ENCODE measurements around the gene MIEN1.
A peak's percentile ranks its signal among the peaks of the same experiment; 100 is the strongest.
"Not testable (repeated sequence)": the region's sequence is repeated elsewhere in the genome, so short reads cannot be mapped to it uniquely, and the experiment has no call there.

Gene MIEN1

DNA sequence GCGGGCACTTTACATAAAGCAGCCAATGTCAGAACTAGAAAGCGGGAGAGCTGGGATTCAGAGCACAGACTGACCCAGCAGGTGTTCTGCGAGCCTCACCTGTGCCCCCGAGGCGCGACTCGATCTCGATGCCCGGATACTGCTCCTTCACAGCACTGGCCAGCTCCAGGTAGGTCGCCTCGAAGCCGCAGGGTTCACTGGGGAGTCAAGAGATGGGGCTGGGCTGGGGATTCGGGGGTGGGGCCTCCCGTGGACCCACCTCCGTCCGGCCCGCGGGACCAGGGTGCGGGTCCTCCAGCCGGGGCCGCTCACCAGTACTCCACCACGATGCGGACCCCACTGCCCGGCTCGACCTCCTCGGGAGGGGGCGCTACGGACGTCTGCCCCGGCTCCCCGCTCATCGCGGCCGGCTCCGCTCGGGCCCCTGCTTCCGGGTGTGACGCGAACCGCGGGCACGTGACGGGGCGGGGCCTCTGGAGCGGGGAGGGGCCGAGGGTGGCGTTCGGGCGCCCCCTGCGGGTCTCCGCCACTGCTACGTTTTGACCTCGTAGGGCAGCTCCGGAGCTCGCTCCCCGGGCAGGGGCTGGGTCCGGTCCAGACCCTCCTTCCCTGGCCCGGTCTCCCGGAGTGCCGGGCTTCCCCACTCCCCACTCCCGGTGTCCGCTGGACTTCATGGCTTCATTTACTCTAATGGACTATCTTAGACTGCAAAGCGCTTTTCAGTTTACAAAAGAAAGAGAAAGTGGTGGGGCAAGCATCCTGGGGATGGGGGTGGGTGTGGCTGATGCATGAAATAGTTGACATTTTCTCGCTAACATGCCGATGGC lies at the start of gene MIEN1:
TSS of gene MIEN1 (minus strand) at position 438 of the 827 bp plus-strand sequence. CDS start at position 401, 37 bp downstream.
- peak; percentile 88 for DNase-seq

- no peak for DNase-seq
These were observed 47.4 kb upstream of the MIEN1 start for GRCh38 chr17:39777534-39778365.

DNA sequence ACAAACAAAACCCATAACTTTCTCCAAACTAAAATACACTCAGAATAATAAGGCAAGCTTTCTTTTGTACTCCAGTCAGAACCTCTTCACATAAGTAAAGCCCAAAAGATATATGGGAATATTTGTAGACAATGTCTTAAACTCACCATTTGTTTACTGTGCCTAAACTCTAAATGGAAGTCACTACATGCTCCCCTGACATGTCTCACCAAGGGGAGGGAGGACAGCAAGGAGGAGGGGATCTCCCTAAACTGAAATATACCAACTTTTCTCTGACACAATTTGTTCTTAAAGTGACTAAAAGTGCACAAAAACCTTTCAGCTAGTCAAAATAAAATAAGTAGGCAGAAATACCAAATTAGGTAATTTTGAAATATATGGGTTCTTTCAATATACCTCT lies 45.9 kb upstream of the MIEN1 start:
- DNase-seq, result no peak

GRCh38 chr17:39775031-39775430 lies 44.7 kb upstream of the MIEN1 start:
- no peak for DNase-seq

DNA sequence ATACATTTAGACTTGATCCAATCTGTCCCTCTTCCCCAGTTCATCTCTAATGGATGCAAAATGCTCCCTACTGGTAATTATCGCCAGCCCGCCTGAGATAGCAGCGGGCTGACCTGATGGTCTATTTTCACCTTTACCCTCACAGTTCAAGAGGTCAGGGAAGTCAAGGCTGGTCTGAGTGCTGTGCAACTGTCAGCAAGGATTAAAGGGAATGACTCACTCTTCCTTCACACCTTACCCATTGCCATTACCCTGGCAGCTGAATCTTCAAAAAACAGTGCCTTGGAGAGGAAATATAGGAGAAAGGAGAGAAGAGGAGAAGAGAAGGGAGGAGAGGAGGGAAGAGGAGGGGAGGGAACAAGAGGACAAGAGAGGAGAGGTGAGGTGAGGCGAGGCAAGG lies 43.7 kb upstream of the MIEN1 start:
- no peak for DNase-seq

GRCh38 chr17:39772987-39773934 lies 42.9 kb upstream of the MIEN1 start:
- DNase-seq, result no peak

DNA sequence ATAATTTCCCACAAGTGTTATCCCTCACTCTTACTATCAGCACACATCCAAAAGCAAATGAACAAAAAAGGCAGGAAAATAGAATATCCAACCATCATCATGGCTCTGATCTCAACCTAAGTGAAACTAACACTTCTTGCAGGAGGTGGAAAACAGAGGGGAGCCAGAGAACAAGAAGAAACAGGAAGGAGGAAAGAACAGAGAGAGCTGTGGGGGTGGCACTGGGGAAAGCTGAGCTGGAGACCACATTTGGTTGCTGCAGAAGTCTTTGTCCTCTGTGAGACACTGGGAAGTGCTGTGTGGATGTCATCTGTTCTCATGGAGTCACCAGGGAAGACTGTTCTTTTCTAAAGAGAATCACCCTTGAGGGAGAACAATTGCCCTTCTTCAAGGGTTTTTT lies 42.1 kb upstream of the MIEN1 start:
- DNase-seq, result no peak

DNA sequence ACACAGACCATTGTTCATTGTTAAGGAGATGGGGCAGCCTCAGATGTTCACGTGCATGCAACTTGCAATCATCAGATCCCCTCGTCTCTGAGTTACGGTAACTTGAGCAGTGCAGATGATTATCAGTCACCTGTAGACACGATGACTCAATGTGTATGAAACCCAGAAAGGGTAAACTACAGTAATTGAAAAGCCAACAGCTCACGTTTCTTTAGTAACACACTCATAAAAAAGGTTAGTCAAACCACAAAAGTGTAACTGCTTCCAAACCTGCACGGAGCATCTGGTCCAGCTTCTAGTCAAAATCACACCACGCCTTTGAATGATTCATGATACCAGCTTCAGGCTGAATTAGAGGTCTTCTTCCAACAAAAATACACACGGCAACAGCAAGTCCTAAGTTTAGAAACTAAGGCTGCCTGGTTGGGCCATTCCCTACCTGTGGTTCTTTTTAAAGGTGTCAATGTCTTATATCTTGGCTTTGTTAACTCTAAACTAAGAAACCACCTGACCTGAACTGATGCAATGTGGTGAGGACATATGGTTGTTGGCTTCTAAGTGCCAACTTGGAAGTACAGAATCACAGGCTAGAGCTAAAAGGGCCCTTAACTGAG lies 39.7 kb upstream of the MIEN1 start:
- peak; percentile 12 for DNase-seq

- DNase-seq, result no peak
These were observed 36.8 kb upstream of the MIEN1 start for GRCh38 chr17:39767147-39767546.

- no peak for DNase-seq
These were observed 35.4 kb upstream of the MIEN1 start for GRCh38 chr17:39765766-39766165.

DNA sequence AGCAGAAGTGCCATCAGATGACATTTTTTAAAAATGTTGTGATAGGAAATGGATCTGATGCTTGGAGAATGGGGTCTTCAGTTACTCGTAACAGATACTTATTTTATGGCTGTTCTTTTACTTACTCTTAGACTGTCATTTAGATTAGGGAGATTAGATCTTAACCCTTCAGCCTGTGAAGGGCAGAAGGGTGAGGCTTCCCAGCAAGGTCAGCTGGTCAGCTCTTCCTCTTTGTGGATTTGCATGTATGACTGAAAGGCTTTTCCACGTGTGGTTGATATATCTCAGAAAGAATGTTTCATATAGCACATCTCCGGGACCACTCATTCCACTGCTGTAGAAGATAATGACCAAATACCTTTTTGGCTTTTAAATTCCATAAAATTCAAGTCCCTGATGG lies 34.8 kb upstream of the MIEN1 start:
- no peak for DNase-seq

DNA sequence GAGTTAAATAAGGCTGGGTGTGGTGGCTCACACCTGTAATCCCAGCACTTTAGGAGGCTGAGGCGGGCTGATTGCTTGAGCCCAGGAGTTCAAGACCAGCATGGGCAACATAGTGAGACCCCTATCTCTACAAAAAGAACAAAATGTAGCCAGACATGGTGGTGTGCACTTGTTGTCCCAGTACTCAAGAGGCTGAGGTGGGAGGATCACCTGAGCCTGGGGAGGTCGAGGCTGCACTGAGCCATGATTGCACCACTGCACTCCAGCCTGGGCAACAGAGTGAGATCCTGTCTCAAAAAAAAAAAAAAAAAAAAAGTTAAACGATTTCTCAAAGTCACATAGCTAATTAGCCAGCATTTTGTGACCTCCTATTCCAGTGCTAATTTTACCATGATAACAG lies 33.8 kb upstream of the MIEN1 start:
- DNase-seq, result not testable (repeated sequence)

DNA sequence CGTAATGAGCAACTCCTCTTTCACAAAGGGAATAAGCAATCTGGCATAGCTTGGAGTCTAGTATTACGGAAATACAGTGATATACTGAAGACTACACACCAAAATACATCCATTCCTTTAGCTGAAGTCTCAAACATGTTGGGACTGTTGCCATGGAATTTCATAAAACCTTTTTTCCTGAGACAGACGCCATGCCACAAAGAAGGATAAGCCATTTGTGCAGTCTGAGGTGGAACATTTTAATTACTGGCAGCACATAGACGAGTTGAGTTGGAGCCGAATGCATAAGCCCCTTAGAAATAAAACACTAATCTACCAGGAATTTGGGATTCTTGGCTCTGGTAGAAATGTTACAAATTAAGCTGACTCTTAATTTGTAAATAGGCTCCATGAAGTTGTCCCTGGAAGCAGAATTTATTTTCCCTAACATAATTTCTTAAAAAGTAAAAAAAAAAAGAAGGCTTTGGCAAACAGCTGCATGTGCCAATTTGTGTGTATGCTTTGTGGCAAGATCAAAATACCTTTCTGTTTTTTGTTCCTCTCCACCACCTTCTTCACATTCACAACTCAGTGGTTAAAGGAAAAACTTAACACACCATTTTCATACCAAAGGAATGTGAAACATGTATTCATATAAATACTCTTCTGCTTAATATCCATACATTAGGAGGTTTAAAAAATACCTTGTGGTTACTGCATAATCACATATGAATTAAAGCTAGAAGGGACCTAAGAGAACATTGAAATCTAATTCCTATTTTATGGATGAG lies 32.9 kb upstream of the MIEN1 start:
- no peak for DNase-seq

DNA sequence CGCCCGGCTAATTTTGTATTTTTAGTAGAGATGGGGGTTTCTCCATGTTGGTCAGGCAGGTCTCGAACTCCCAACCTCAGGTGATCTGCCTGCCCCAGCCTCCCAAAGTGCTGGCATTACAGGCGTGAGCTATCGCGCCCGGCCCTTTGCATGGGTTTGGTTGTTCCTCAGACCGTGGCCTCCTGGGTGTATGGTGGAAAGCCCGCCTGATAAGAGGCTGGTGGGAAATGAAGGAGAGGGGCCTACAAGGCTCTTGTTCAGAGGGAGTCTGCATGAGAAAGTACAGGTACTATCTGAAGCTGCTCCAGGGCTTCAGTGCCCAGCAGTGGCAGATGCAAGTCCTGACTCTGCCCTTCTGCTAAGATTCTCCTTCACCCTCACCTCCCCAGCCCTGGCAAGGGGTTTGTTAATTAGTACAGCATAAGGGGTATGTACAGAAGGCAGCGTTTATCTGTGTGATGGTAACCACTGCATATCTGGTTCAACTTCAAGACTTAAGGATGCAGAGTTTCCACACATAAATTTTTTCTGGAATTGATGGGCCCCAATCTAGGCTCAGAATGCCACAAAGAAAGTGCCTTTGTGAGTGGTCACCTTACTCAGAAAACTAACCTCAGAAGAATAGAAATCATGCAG lies 31.6 kb upstream of the MIEN1 start:
- no peak for DNase-seq

GRCh38 chr17:39759204-39759603 lies 28.9 kb upstream of the MIEN1 start:
- DNase-seq, result no peak

- DNase-seq, result no peak
These were observed 27.9 kb upstream of the MIEN1 start for GRCh38 chr17:39757931-39758873.

DNA sequence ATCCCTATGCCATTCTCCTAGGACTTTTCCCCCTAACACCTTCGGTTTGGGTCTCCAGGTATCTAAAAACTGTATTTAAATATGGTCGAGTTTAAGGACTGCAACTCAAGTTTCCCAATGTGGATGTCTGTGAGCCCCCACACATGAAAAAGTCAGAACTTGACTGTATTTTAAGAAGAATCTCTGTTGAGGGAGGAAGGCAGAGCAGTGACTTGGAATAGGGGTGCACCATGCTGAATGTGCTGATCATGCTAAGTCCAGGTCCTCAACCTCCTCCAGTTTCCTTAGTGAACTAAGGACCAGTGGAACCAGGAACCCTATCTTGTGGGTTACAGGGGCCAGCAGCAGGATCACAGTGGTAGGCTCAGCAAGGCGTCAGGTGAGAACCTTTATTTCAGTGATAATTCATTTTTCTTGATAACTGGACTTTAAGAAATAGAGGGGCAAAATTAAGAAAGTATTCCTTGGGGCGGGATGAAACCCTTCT lies 26.9 kb upstream of the MIEN1 start:
- DNase-seq, result no peak

DNA sequence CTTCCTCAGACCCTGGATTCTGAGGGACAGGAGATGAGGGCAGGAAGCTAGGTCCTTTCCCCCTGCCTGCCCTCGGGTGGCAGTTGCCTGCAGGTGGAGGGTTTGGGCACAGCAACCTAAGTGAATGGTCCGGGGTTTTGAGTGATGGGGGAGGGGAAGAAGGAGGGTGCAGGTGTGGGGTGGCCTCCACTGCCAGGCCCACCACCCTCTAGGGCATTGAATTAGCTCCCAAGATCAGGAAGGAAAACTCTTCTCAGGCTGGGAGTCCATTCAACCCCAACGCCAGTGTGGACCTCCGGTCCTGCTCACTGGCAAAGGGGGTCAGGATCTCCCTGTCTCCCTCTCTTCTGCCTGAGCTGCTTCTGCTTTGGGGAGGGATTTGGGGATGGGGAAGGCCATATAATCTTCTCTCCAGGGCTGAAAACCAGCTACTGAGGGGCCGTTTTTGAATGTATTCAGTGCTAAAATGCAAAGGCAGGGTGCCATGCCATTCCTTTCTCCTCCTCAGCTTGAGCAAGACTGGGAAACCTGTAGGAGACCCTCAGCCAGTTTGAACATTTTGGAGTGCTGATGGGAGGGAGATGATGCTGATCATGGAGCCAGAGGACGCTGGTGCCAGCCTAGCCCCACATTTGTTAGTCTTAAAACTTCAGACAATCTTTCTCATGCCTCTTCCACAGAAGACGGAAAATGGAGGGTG lies 26.2 kb upstream of the MIEN1 start:
- no peak for DNase-seq
